ENCODE results near the gene NFX1.
"Not testable (repeated sequence)": the region's sequence is repeated elsewhere in the genome, so short reads cannot be mapped to it uniquely, and the experiment has no call there.

The NFX1 gene

DNA sequence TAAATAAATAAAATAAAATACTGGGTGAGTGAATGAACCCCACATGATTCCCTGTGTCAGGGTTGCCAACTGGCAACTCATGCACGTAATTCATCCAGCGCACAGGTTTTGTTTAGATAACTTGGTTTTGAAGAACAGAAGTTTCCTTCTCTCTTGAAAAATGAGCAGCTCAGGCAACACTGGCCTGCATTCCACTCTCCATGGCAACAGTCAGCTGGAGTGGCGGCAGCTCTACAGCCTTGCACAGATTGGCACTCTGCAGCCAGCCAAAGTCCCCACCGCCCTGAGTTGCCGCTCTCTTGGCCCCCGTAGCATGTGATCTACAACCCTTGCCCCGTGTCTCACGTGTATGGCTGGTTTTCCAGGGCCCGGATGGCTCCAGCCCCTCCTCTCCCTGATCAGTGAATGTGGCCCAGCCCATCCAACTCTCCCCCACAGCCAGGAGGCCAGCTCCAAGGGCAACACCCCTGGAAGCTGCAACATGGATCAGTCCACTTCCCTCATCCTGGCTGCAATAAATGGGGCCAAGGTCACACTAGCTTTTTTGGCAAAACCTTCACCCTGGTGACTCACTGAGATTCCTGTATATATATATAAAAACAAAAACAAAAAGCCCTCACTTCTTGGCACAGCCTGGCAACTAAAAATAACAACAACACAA lies 100.9 kb downstream of the NFX1 start:
- not testable (repeated sequence) for DNase-seq (ENCODE audit: low spot score)

DNA sequence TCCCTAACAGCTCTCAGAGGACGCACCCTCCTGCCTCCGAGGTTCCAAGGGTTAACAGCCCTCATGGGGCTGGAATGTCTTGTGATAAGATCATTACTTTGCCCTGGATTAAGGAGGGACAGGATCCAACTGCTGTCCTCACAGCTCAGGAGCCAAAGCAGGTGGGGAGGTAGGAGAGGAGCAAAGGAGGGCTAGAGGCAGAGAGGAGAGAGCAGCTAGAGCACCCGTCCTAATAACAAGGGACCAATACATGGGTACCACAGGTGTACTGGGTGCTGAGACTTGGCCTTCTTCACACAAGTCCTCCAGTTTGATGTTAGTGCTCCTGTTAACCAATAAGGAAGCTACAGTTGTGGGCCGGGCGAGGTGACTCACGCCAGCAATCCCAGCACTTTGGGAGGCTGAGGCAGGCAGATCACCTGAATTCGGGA lies 102.3 kb downstream of the NFX1 start:
- not testable (repeated sequence) for DNase-seq (ENCODE audit: low spot score)

DNA sequence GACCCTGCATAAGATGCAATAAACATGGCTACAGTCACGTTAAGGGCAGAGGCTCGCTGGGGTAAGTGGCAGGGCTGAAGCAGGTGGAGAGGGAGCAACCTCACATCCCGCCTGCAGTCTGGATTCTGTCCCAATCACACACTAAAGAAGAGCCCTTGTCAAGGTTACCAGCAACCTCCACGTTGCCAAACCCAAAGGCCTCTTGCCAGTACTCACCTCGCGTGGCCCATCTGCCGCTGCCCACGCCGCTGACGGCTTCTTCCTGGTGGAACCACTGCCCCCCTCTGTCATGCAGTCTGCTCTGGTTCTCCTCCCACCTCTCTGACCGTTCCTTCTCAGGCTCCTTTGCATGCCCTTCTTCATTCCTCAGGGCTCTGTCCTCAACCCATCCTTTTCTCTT lies 103.3 kb downstream of the NFX1 start:
- DNase-seq (ENCODE audit: low spot score): no peak

DNA sequence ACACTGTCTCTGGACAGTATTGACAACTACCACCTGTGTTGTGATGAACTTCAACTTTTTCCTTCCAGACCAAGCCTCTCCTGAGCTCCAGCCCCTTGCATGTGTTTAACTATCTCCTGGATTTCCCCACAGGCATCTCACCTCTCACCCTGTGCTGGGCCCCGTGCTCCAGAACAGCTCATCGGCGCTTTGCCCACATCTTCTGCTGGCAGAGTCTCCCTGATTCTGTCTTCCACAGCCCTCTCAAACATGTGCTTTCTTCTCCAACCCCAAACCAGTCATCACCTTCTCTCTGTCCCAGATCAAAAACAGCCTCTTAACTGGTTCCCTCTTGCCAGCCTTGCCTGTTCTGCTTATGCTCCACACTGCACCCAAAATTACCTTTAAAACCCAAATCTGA lies 103.7 kb downstream of the NFX1 start:
- not testable (repeated sequence) for DNase-seq (ENCODE audit: low spot score)

DNA sequence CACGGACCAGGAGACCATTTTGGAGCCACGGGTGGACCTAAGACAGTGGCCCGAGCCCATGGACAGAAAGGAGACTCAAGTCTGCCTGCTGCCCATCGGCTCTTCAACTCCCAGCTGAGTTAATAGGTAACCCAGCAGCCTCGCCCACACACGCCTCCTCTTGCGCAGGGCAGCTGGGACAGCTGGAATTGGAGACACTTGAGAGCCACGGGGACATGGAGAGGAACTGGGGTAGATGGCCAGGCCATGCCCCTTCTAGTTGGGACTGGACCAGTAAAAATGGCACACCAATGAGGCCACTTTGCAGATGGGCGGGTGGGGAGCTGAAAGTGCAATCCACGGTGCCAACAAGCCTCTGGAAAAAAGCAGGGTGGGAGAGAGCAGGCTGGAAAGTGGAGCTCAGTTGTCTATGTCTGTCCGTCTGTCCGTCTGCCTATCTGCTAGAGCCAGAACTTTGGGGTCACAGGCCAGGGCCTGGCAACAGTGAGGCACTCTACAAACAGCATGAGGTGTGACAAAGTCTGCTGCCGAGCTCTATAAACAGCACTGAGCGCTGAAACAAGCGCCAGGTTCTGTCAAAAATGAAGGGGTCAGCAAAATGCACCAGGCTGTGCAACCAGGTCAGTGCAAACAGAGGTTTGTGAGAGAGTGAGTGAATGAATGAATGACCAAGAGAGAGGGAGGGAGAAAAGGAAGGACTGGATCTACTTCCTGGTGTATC lies 105.0 kb downstream of the NFX1 start:
- not testable (repeated sequence) for DNase-seq (ENCODE audit: low spot score)

DNA sequence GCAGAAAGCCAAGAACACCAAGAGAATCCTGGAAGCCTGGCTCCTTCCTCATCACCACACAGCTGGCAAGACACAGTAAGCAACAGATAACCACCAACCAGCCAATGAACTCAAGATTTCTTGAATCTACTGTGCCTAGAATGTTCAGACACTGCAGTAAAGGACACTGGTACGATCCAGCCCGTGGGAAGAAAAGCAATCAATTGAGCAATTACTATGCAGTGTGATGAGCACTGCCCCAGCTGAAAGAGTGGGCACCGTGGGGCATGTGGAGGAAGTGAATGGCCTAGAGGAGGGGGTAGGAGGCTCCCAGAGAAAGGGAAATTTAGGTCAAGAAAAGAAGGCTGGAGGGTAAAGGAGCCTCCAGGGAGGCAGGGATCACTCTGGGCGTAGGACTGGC lies 107.5 kb downstream of the NFX1 start:
- not testable (repeated sequence) for DNase-seq (ENCODE audit: low spot score)

DNA sequence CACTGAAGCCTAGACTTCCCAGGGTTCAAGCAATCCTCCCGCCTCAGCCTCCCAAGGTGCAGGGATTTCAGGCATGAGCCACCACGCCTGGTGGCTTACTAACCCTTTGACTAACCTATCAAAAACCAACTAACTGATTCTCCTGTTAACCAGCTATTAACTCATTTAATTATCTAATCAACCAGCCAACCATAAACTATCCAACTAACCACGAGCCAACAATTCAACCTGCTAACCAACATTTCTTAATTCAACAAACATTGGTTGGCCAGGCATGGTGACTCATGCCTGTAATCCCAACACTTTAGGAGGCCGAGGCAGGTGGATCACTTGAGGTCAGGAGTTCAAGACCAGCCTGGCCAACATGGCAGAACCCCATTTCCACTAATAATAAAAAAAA lies 108.7 kb downstream of the NFX1 start:
- not testable (repeated sequence) for DNase-seq (ENCODE audit: low spot score)

DNA sequence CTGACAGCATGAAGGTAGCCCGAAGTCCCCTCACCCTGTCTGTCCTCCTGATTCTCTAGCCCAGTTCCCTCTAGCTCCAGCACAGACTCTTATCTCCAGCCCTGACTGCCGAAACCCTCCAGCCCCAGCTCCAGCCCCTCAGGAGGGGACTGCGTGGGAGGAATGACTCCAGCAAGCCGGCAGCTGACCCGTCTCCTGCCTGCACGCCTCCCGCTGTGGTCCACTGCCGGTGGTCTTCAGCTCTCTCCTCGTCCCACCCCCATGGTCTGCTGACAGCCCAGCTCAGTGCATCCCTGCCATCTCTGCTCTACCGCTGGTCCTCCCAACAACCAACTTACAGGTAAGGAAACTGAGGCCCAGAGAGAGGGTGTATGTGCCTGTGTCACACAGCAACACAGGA lies 111.5 kb downstream of the NFX1 start:
- DNase-seq (ENCODE audit: low spot score): not testable (repeated sequence)

DNA sequence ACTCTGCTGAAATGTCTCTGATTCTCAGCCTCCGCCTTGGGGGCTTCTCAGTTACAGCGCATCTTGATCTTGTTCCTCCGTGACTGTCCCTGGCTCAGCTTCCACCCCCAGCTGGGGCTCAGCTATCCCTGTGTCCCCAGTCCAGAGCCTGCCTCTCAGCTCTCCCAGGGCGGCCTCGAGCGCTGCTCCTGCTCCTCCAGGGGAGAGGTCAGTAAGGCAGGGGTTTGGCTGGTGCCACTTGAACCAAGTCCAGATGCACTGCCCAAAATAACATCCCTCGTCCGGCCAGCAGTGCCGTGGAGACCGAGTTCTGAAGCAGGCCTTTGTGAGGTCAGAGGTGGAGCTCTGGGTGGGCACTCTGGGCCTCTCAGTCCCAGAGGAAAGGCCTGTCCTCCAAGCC lies 112.1 kb downstream of the NFX1 start, which contains the start of gene AQP7:
Gene AQP7 (minus strand): TSS at position 198 of the 400 bp plus-strand sequence. CDS start 1,306 bp downstream, outside the sequence.
- DNase-seq (ENCODE audit: low spot score): not testable (repeated sequence)

DNA sequence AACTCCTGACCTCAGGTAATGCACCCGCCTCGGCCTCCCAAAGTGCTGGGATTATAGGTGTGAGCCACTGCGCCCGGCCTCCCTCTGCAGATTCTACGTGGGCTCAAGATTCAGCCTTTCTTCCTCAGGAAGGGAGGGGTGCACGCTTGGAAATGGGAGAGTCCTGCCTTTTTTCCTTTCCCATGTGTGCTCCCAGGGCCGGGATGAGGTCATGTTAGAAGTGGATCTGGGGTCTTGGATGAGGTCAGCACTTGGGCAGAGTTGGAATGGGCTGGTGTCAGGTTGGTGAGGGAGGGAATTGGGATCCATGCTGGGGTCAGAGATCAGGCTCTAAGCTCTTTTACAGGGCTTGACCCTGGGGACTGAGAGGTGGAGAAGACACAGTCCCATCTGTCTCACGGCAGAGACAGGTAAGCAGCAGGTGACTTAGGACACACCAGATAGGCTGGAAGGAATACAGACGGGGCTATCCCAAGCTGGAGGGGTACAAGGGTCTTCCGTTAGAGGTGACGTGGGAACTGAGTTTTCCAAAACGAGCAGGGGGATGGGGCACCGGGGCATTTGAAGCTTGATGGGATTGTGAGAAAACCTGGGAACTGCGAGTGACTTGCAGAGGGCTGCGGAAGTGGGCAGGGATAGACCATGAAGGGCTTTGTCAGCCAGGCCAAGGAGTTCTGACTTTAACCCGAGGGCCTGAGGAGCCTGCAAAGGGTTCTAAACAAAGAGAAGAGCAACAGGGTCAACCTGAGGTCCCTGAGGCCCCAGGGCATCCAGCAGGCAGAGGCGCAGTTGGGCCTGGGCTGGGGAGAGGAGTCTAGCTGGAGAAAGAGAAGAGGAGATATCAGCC lies 113.8 kb downstream of the NFX1 start:
- DNase-seq (ENCODE audit: low spot score): no peak

DNA sequence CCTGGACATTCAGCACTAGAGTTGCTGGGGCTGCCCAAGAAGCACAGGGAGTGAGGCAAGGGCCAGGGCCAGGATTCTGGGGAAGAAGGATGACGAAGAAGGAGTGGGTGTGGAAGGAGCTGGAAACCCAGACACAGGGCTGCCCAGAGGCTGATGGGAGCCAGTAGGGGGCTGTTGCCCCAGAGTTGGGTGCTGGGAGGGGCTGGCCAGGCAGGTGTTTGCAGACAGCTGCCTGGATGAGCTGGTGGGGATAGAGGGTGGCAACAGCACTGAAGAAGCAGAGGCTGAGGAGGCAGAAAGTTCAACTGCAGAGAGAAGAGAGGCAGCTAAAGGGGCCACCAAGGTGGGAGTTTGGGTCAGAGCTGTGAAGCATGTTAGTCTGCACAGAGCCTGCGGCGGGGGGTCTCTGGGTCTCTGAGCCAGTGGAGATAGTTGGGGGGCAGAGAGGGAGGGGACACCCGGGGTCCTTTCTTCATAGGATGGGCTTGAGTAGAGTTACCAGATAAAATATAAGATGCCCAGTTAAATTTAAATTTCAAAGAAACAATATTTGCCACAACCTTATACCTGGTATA lies 114.6 kb downstream of the NFX1 start:
- no peak for DNase-seq (ENCODE audit: low spot score)

DNA sequence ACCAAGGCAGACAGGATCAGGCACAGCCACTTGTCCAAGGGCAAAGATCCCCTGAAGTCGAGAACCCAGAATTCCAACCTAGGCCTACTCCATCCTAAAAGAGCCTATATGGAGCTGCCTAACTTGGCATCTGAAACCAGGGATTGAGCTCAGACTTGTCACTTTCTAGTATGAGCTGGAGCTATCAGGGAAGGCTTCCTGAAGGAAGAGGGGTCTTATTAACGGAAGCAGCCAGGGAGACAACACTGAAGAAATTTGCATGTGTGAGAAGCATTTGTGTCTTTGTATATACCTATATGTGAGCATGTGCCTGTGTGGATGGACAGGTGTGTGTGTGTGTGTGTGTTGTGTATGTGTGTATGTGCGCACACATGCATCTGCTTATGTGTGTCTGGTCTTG lies 116.7 kb downstream of the NFX1 start:
- DNase-seq (ENCODE audit: low spot score): no peak

DNA sequence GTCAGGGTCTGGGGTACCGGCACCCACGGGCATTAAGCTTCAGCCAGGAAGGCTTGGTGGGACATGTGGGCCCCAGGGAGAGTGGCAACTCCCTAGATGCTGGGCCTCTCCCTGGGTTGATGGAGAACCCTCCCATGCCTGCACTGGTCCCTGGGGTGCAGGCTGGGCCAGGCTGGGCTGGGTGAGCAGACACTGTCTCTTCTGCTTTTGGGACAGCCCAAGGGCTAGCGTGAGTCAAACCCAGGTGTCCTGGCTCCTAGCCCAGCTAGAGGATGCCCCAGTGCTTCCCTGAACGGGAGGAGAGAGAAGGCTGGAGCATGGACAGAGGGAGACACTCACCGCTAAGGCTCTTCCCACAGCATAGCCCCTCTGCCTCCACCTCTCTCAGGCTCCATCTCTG lies 117.8 kb downstream of the NFX1 start:
- no peak for DNase-seq (ENCODE audit: low spot score)

DNA sequence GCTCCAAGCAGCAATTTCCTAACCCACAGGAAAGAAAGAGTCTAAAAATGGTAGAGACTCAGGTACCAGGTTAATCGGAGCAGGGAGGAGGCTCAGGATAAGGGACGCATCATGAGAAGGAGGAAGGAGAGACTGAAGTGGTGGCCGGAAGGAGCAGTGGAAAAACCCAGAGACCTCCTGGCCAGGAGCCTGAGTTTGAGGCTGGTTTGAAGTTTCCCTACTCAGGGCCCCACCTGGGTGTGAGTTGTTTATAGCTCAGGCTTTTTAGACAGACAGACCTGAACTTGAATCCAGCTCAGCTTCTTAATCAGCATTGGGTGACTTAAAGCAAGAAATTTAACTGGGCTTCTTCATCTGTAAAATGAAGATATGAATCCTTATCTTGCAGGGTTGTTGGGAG lies 124.0 kb downstream of the NFX1 start:
- DNase-seq (ENCODE audit: low spot score): no peak

DNA sequence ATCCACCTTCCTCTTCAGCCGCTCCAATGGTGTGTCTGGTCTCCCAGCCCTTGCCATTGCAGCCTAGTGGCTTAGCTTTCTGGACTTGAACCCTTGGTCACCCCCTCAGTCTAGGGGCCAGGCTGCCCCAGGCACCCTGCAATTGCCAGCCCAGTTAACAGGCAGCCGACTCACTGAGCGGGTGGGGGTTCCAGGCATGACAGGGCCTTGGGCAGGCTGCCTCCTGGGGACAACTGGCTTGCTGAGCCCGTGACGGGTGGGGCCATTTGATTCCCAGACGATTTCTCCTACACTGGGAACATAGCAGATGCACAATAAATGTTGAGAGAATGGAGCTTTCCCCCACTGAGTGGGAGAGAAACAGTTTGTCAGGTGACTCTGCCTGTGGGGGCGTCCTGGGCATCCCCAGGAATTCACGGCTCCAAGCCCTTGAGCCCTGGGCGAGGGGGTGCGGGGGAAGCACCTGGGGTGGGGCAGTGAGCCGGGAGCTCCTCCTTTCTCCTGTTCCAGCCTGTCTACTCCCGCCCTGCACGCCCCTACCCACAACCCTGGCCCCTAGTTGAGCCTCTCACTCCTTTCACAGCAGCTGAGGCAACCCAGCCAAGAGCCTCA lies 124.7 kb downstream of the NFX1 start:
- DNase-seq (ENCODE audit: low spot score): no peak

DNA sequence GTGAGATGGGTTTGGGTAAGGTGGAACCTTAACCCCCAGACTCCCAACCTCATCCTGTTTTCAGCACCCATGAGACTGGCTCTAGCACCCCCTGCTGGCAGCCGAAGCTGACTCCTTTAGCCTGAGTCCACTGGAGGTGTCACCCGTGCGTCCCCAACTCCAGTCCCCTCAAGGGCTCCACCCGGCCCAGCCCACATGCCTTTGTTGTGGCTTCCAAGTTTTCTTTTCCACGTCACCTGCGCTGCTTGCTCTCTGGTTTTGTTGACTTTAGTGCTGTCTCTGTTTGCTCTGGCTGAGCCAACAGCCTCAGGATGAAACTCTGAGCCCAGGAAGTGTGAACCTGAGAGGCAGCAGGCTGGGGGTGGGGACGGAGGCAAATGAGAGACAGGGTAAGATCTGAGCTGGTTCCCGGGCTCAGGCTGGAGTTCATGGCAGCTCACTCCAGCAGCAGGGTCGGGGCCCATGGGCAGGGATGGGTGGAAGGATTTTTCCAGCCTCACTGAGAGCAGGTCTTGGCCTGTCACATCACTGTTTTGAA lies 125.3 kb downstream of the NFX1 start:
- peak; percentile 63 for DNase-seq (ENCODE audit: low spot score)

DNA sequence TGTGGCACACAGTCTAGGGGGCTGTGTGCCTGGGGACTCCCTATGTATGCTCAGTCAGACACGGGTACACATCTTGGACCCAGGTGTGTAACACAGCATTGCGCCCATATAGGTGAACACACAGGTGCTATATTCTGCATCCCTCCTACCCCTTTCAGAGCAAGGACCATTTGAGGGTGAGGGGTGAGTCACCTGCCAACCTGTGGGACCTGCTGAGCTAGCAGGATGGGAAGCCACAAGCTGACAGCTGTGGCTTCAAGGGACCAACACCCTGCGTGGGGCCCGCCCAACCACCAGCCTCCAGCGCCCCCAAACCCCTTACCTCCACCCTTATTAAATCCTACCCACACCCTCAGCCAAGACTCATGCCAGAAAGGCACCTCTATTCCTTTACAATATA lies 126.7 kb downstream of the NFX1 start:
- DNase-seq (ENCODE audit: low spot score): no peak

DNA sequence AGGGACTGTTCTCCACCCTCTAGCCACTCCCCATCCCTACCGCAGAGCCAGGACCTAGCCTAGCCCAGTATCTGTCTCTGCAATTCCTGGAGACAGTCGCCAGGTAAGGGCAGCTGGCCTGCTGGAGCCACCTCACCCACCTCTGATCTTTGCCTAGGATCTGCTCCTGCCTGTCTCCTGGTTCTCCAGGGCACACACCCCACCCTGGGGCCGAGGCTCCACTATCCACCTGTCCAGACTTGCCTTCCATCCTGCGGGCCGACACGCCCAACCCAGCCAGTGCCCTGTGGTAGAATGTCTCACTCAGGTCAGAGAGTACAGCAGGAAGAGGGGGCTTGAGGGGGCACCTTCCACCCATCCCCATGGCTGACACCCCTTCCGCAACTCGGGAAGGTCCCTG lies 127.8 kb downstream of the NFX1 start:
- DNase-seq (ENCODE audit: low spot score): no peak

DNA sequence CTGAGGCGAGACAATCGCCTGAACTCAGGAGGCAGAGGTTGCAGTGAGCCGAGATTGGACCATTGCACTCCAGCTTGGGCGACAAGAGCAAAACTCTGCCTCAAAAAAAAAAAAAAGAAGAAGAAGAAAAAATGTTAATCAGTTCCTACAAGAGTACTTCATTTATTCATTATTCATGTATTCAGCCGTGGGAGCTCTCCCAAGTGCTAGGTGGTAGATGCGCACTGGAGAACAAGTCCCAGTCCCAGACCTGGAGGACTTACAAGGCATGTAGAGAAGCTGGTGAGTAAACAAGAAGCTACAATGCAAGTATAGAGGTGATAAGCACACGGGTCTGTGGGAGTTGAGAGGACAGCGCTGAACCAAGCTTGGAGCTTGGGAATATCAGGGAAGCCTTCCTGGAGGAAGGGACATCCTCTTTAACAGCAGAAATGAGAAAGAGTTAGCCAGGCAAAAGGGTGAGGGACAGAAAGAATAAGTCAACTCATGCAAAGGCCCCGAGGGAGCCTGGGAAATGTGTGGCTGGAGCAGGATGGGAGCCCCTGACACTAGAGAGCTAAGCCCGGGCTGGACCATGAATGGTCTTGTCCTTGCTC lies 129.5 kb downstream of the NFX1 start:
- DNase-seq (ENCODE audit: low spot score): no peak
